KMS-11 (cell line): ENCODE data around the gene MPRIP.

Experiments
- H2AFZ ChIP-seq: fragments of 200-600 bp; sonication (generic); 2 replicates; pipeline ENCODE4 v1.6.1; 2016; ENCODE audit warnings: antibody characterized with exemption, mixed run types, low read depth
- H3K27ac ChIP-seq: fragments of 200-600 bp; sonication (generic); 2 replicates; pipeline ENCODE4 v1.6.1; 2016; ENCODE audit warnings: mild to moderate bottlenecking, mixed run types
- H3K27me3 ChIP-seq: fragments of 200-600 bp; sonication (generic); 2 replicates; pipeline ENCODE4 v1.6.1; 2017; ENCODE audit warnings: mild to moderate bottlenecking, low read depth, mixed run types, moderate library complexity; ENCODE audit not compliant: insufficient read depth
- H3K36me3 ChIP-seq: fragments of 200-600 bp; sonication (generic); 2 replicates; pipeline ENCODE4 v1.6.1; 2017; ENCODE audit warnings: mild to moderate bottlenecking, mixed run types; ENCODE audit not compliant: insufficient read depth
- H3K4me1 ChIP-seq: fragments of 200-600 bp; sonication (generic); 2 replicates; pipeline ENCODE4 v1.6.1; 2016; ENCODE audit warnings: mild to moderate bottlenecking, low read depth, mixed run types; ENCODE audit not compliant: poor library complexity, severe bottlenecking
- H3K4me2 ChIP-seq: fragments of 200-600 bp; sonication (generic); 2 replicates; pipeline ENCODE4 v1.7.0; 2016; ENCODE audit warnings: mild to moderate bottlenecking, mixed run types
- H3K4me3 ChIP-seq: fragments of 200-600 bp; sonication (generic); IDR thresholded peaks from 2 replicates; pipeline ENCODE4 v1.6.1; 2017; ENCODE audit warnings: low read depth, low read length, mixed read lengths; ENCODE audit not compliant: insufficient read depth
- H3K79me2 ChIP-seq: fragments of 200-600 bp; sonication (generic); 2 replicates; pipeline ENCODE4 v1.6.1; 2016; ENCODE audit warnings: low read depth, mixed run types; ENCODE audit not compliant: insufficient read depth
- H3K9ac ChIP-seq: fragments of 200-600 bp; sonication (generic); 2 replicates; pipeline ENCODE4 v1.6.1; 2016; ENCODE audit warnings: mild to moderate bottlenecking, mixed run types
- H4K20me1 ChIP-seq: fragments of 200-600 bp; sonication (generic); 2 replicates; pipeline ENCODE4 v1.6.1; 2016; ENCODE audit warnings: mild to moderate bottlenecking, mixed run types; ENCODE audit not compliant: insufficient read depth
- CTCF ChIP-seq: fragments of 200-600 bp; sonication (generic); conservative IDR thresholded peaks from 2 replicates; pipeline ENCODE4 v1.6.1; 2017; ENCODE audit warnings: low read depth, mild to moderate bottlenecking, antibody characterized with exemption, low read length, moderate library complexity, mixed read lengths

Gene MPRIP

GRCh38 chr17:17168401-17168800, 126.1 kb downstream of the MPRIP start:
- Histone ChIP-seq H2AFZ (no peak overlapping the region), H3K4me3 (no peak overlapping the region), H3K9ac (no peak overlapping the region), H4K20me1 (no peaks in the 10 kb centered on the region), H3K4me2 (no peak overlapping the region), H3K79me2 (no peaks in the 10 kb centered on the region), H3K27me3 (no peaks in the 10 kb centered on the region), H3K36me3 (no peaks in the 10 kb centered on the region), H3K4me1 (no peaks in the 10 kb centered on the region), H3K27ac (no peak overlapping the region)
- TF ChIP-seq CTCF: no peak

DNA sequence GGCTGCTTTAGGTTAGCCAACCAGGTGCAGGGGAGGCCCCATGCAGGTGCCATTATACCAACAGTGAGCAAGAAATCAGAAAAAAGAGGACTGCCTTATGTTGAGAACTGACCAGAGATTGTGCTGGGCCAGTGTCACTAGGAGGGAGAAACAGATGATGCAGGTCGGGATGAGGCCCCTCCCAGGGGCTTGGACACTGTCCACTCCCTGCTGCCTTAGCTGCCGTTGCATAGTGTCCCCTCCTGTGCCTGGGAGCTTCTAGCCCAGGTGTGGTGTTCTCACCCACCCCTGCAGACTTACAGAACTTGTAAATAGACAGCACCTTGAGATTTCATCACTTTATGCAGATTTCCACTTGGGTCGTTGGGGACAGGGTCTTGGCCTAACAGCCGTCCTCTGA, 127.1 kb downstream of the MPRIP start:
- Histone ChIP-seq H4K20me1 (no peaks in the 10 kb centered on the region), H3K27ac (no peak overlapping the region), H3K27me3 (no peaks in the 10 kb centered on the region), H3K9ac (no peak overlapping the region), H3K4me2 (no peak overlapping the region), H2AFZ (no peak overlapping the region), H3K4me3 (no peak overlapping the region), H3K4me1 (no peaks in the 10 kb centered on the region), H3K79me2 (no peaks in the 10 kb centered on the region), H3K36me3 (no peaks in the 10 kb centered on the region)
- no peak for TF ChIP-seq CTCF

DNA sequence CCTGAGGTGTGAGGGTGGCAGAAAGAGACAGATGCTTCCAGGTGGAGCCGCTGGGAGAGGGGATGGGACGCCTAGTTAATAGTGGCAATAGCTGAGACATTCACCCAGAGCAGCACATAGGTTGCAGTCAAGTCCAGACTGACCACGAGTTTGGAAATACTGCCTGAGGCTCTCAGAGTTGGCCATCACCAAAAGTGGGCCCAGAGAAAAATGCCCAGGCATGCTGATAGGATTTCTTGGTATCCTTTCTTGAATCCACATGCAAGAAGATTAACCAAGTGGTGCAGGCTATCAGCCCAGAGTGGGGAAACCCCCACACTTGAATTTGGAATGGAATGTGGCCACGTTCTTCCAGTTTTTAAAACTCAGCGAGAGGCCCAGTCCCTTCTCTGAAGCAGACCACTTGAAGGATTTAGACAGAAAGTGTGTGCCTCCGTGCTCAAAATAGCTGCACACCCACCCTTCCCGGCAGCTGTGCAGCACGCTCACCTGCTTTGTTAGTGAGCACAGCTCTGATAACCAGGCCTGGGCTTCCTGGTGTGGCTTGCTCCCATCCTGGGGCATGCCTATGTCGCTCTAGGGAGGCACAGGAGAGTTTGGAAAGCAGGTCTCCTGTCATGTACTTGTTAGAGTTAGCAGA, 128.2 kb downstream of the MPRIP start:
- no peaks in the 10 kb centered on the region for H3K27me3 ChIP-seq
- no peak overlapping the region for H2AFZ ChIP-seq
- no peak overlapping the region for H3K27ac ChIP-seq
- no peak for TF ChIP-seq CTCF
- no peaks in the 10 kb centered on the region for H3K4me1 ChIP-seq
- no peaks in the 10 kb centered on the region for H4K20me1 ChIP-seq
- no peak overlapping the region for H3K4me2 ChIP-seq
- H3K9ac ChIP-seq: no peak overlapping the region
- H3K4me3 ChIP-seq: no peak overlapping the region
- H3K79me2 ChIP-seq: no peaks in the 10 kb centered on the region
- no peaks in the 10 kb centered on the region for H3K36me3 ChIP-seq

GRCh38 chr17:17171186-17171585, 128.9 kb downstream of the MPRIP start:
- H3K4me2 ChIP-seq: no peak overlapping the region
- H4K20me1 ChIP-seq: no peaks in the 10 kb centered on the region
- no peak for TF ChIP-seq CTCF
- H3K4me1 ChIP-seq: no peaks in the 10 kb centered on the region
- no peaks in the 10 kb centered on the region for H3K36me3 ChIP-seq
- H3K4me3 ChIP-seq: no peak overlapping the region
- no peak overlapping the region for H3K9ac ChIP-seq
- no peaks in the 10 kb centered on the region for H3K27me3 ChIP-seq
- H2AFZ ChIP-seq: no peak overlapping the region
- no peak overlapping the region for H3K27ac ChIP-seq
- H3K79me2 ChIP-seq: no peaks in the 10 kb centered on the region
